ENCODE results near the gene ZNF584.

- TF ChIP-seq CTCF (IDR thresholded peaks at IDR 0.05) (peak in 2 of 6 experiments; percentile 12 to 17), POLR2A (IDR thresholded peaks at IDR 0.05) (no peak)
Measured at GRCh38 chr19:58406818-58407657, 1.4 kb upstream of the ZNF584 start.
